GM18520 (cell line): ENCODE measurements around the gene SLC27A4.

Source experiments
- ATAC-seq: cut with Tn5 transposase; IDR thresholded peaks from one replicate; pipeline ENCODE4 v1.9.1; 2021; ENCODE audit not compliant: unreplicated experiment

The SLC27A4 gene

GRCh38 chr9:128390150-128390812, 50.0 kb downstream of the SLC27A4 start:
- no peak for ATAC-seq

DNA sequence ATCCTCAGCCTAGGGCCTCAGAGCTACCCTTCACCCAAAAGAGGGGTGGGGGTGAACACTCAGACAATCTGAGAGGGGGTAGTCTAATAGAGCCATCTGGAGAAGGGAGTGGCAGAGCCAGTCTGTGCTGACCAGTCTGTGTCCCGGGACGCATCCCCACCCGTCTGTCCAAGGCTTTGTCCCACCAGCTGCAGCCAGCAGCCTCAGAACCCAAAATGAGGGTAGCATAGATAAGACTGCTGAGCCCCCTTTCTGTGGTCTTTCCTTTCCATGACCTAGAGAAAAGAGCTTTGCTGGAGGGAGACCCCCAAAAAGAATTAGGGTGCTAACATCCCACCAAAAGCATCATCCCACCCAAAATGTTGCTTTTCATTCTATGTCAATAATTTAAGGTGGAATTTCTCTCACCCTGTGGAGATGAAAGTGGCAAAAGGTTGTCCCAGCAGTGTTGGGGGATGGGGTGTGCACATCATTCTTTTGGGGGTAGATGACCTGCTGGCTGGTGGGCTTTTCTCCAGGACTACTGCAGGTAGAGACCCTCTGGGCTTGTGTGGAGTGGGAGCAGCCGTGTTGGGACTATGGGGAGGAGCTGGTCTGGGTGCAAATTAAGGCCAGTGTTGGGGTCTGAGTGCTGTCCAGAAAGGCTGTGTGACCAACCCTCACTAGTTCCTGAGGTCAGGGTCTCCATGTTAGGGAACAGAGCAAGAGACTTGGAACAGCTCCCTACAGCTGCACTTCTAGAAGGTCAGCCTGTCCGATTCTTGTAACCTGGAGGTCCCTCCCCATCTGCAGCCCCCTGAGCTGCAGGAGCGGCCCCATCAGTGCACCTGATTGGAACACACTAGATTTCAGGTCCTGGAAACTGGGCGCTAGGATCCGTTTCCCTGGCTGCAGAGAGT, 50.7 kb downstream of the SLC27A4 start:
- no peak for ATAC-seq

DNA sequence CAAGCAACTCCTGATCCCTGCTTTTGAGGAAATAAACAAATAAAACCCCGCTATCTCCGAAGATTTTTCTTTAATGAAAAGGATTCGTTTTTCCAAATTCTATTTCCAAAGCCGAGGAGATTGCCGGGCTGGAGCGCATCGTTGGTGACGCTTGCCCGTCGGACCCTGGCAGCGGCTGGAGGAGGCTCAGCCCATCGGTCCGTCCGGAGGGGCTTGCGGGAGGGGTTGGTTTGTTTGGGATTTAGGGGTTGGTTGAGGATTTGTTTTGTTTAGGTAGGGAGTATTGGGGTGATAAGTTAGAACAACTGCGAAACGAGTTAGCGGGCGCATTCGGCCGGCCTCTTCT, 51.6 kb downstream of the SLC27A4 start:
- no peak for ATAC-seq

GRCh38 chr9:128392302-128393144, 52.2 kb downstream of the SLC27A4 start:
- no peak for ATAC-seq

DNA sequence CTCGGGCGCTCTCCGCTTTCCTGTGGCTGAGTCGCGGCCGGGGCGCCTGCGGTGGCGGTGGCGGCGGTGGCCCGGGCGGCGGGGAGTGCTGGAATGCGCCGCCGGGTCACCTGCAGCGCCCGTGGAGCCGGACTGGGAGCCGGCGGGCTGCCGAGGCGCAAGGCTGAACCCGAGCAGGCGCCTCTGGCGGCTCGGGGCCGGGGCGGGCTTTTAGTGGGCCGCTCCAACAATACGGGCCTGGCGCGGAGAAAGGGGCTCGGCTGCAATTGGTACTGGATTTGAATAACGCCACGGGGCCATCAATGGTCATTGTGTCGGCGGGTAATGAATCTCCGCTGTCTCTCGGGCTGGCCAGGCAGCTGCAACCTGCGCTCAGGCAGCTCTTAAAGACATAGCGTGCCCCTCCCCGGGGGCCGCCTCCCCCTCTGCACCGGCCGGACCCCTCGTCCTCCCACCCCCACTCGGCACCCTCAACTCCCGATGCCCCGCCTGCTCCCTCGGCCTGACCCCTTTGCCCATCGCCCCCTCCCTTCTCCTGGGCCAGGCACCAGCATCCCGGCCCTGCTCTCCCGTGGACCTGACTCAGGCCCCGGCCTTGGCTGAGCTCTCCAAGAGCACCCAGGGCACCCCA, 52.9 kb downstream of the SLC27A4 start:
- no peak for ATAC-seq

GRCh38 chr9:128393970-128394369, 53.6 kb downstream of the SLC27A4 start:
- ATAC-seq, result no peak

DNA sequence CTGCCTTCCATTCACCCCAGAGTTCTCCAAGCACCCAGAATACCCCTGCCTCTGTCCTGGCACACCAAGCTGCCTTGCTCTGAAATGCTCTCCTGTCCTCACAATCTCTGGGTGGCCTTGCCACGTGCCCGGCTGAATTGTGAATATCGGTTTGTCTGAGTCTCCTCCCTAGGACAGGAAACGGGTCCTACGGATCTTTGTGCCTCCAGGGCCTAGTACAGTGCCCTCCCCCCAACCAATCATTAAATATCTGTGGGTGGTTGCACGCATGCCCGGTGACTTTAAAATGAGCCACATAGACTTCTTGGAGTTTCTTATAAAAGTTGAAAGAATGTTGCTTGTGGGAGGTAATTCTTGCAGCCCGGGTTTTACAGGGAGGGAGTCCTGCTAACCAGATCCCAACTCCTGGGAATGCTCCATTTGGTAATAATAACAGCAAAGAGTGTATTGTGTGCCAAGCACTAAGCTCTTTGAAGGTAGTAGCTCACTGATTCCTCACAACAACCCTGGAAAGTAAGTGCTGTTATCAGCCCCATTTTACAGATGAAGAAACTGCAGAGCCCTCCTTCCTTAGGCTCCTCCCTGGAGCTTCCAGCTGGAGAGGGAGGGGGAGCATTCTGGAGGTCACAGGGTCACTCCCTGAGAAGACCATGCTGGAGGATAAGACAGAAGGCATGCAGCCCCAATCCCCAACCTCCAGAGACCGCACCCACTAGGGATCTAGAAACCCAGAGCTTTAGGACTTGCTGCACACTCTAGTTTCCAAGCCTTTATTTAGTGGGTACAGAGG, 54.2 kb downstream of the SLC27A4 start:
- ATAC-seq, result no peak

GRCh38 chr9:128396970-128397613, 56.8 kb downstream of the SLC27A4 start:
- no peak for ATAC-seq

DNA sequence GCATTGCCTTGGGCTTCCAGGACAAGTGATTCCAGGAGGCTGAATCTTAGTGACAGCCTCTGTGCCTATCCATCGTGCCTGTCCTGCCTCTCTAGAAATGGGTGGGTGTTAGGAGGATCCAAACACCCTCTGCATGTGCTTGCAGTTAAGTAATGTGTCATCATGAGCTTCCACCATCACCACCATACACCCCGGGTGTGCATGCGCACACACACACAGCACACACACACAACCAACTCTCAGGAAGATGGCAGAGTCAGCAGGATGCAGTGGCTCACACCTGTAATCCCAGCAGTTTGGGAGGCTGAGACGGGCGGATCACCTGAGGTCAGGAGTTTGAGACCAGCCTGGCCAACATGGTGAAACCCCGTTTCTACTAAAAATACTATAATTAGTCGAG, 57.5 kb downstream of the SLC27A4 start:
- ATAC-seq, result no peak

- ATAC-seq, result no peak
Measured at GRCh38 chr9:128399861-128400260, 59.5 kb downstream of the SLC27A4 start.

DNA sequence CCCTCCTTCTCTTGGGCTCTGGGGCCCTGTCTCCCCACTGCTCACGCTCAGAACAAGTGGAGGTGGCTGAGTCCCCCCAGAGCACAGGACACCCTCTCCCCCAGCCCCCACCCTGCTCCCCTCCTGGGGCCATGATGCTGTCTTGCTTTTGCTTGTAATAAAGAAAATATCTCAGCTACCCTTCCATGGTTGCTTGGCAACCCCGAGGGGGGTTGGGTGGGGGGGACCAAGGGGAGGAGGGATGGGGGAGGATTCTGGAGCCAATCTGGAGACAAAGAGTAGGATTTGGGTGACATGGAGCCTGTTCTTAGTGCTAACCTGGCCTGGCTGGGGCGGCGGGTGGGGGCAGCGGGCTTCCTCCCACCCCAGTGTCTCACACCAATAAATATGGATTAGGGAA, 64.2 kb downstream of the SLC27A4 start:
- no peak for ATAC-seq

DNA sequence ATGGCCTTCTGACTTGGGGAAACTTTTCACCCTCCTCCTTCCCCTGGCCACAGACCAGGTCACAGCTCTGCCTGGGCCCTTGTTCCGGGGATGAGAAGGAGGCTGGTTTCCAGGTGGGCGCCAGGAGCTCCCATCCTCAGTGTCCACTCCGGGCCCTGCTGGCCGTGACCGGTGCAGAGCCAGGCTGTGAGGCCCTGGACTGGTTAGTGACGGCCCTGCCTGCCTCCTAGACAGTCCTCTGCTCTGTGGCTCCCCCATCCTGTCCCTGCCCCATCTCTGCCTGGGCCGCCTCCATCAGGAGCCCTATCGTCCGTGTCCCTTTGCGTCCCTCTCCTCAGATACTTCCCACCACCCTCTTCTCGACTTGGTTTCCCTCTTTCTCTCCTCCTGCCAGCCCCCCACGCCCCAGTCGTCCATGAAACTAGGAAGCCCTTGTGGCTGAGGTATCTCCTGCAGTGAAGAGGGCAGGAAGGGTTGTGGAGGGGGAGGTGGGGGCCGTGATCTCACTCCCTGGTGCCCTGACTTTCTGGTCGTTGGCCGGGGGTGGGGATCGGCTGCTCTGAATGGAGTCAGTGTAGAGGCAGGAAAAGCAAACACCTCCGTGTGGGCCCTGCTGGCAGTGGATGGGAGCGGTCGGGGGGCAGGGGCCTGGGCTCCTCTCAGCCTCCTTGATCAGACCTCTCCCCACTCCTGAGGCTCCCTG, 64.9 kb downstream of the SLC27A4 start:
- ATAC-seq, result no peak

GRCh38 chr9:128405780-128406171, 65.4 kb downstream of the SLC27A4 start:
- ATAC-seq, result no peak

DNA sequence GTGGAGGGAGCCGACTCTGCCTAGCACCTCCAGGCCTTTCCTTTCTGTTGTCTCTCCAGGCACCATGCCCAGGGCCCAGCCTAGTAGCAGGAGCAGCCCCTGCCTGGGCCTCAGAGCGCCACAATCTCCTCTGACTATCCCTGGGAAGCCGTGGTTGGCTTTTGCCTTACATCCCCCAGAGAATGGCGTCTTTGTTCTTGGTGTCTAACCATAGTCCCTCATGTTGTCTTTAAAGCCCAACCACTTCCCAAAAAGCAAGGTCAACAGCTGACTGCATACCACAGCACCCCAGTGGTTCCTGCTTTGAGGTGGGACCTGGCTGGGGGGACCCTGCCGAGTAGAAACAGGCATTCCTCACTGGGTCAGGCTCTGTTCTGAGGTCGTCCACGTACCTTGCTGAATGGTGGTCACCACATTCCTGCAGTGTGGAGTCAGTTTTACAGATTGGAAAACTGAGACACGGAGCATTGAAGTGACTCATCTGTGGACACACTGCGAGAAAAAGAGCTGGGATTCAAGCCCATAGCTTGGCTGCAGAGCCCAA, 66.6 kb downstream of the SLC27A4 start:
- ATAC-seq, result no peak

- ATAC-seq, result no peak
Measured at GRCh38 chr9:128408963-128409431, 68.7 kb downstream of the SLC27A4 start.

DNA sequence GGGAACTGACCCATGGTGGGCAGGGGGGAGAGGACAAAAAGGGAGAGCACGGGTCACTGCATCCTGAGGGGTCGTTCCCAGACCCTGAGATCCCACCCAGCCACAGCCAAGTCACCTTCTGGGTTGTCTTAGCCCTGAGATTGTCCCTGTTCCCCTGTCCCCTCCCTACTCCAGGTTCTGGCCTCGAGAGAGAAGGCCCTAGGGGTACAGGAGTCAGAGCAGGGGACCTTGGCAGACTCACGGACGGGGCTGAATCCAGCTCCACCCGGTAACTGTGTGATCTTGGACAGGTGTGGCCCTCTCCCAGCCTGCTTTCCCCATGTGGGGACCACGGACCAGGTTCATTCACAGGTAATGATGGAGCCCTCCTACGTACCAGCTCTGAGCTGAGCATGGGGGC, 69.1 kb downstream of the SLC27A4 start:
- no peak for ATAC-seq

- ATAC-seq, result no peak
Measured at GRCh38 chr9:128409978-128410377, 69.7 kb downstream of the SLC27A4 start.
